Body of pancreas (tissue), 4 donors: Measurements from ENCODE around the gene C15orf62.

Source experiments
- POLR2A ChIP-seq, 3 donors: fragments of 450-650 bp; IDR thresholded peaks; one replicate each; pipeline ENCODE4 v1.6.1; 2016; ENCODE audit warnings: antibody characterized with exemption in 3 of 3, mild to moderate bottlenecking in 2 of 3
- TF ChIP-seq, protein P1 (sequence below), 7 experiments: fragments of 450-650 bp in 4 of 7; fragments of 200-600 bp in 3 of 7; sonication (generic) in 3 of 7; IDR thresholded peaks; one replicate each; pipeline ENCODE4 v1.5.1; 2016 to 2019; ENCODE audit warnings: antibody characterized with exemption in 7 of 7

DNA sequence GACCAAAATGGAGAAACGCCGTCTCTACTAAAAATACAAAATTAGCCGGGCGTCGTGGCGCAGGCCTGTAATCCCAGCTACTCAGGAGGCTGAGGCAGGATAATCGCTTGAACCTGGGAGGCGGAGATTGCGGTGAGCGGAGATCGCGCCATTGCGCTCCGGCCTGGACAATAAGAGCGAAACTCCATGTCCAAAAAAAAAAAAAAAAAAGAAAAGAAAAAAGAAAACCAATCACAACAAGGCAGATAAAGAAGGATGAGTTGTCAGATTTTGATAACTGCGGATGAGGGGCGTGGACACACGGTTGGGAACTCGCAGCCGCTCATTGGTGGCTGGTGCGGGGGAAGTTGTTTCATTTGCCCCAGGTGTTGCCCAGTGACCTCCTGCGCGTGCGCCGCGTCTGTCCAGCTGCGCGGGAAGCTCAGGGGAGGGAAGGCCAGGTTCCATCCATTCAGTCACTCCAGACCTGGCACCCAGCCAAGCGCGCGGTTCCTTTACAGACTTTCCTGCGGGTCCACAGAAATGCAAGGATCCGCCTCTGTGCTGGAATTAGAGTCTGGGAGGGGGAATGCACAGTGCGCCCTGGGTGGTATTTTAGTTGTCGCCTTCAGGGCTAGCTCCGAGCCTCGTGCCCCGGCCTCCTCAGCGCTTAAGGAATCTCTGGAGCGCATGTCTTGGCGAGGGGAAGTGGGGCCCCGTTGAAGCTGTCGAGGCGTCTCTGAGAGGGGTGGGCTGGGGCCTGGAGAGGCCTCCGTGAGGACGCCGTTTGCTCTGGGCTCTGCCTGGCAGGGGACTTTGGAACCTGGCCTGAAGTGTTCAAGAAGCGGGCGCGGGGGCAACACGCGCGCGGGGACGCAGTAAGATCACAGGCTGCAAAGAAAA is 6.6 kb upstream of the C15orf62 start:
- TF ChIP-seq POLR2A (IDR thresholded peaks at IDR 0.05), result no peak
- TF ChIP-seq, protein P1, sequence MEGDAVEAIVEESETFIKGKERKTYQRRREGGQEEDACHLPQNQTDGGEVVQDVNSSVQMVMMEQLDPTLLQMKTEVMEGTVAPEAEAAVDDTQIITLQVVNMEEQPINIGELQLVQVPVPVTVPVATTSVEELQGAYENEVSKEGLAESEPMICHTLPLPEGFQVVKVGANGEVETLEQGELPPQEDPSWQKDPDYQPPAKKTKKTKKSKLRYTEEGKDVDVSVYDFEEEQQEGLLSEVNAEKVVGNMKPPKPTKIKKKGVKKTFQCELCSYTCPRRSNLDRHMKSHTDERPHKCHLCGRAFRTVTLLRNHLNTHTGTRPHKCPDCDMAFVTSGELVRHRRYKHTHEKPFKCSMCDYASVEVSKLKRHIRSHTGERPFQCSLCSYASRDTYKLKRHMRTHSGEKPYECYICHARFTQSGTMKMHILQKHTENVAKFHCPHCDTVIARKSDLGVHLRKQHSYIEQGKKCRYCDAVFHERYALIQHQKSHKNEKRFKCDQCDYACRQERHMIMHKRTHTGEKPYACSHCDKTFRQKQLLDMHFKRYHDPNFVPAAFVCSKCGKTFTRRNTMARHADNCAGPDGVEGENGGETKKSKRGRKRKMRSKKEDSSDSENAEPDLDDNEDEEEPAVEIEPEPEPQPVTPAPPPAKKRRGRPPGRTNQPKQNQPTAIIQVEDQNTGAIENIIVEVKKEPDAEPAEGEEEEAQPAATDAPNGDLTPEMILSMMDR (IDR thresholded peaks at IDR 0.05), result no peak
